ENCODE data around the gene PPEF2.
A peak's percentile ranks its signal among the peaks of the same experiment; 100 is the strongest.
"Not testable (repeated sequence)": the region's sequence is repeated elsewhere in the genome, so short reads cannot be mapped to it uniquely, and the experiment has no call there.

PPEF2 gene

GRCh38 chr4:75902352-75902751 is at the start of gene PPEF2:
Gene PPEF2 (minus strand): TSS chr4:75902452. CDS start chr4:75896325, 6,127 bp downstream.
- no peaks in the 10 kb centered on the region for H3K4me1 ChIP-seq (ENCODE audit: control insufficient read depth, insufficient read depth, low read length)
- H3K36me3 ChIP-seq (ENCODE audit: control insufficient read depth, insufficient read depth, low read length, severe bottlenecking): no peaks in the 10 kb centered on the region
- DNase-seq (ENCODE audit: low read depth): no peak
- H3K27me3 ChIP-seq (replicated peaks; ENCODE audit: control insufficient read depth, insufficient read depth, low read length): peaks cover 14% of the 10 kb centered on the region
- no peak within 1 kb of the TSS for H3K9ac ChIP-seq (ENCODE audit: low read length)
- no peaks in the 10 kb centered on the region for H3K9me3 ChIP-seq (ENCODE audit: control insufficient read depth, low read length)
- no peak within 1 kb of the TSS for H3K4me3 ChIP-seq (ENCODE audit: low read length)

- no peaks in the 10 kb centered on the region for H3K4me1 ChIP-seq (ENCODE audit: control insufficient read depth, insufficient read depth, low read length)
- no peak overlapping the region for H3K4me3 ChIP-seq (ENCODE audit: low read length)
- no peak overlapping the region for H3K9ac ChIP-seq (ENCODE audit: low read length)
- DNase-seq (ENCODE audit: low read depth): peak; percentile 91
- no peaks in the 10 kb centered on the region for H3K27me3 ChIP-seq (replicated peaks; ENCODE audit: control insufficient read depth, insufficient read depth, low read length)
- H3K9me3 ChIP-seq (ENCODE audit: control insufficient read depth, low read length): no peaks in the 10 kb centered on the region
- H3K36me3 ChIP-seq (ENCODE audit: control insufficient read depth, insufficient read depth, low read length, severe bottlenecking): peaks cover 86% of the 10 kb centered on the region
Measured at GRCh38 chr4:75950213-75950815, 48.1 kb upstream of the PPEF2 start.

GRCh38 chr4:75948822-75949444 is 46.7 kb upstream of the PPEF2 start:
- no peak for DNase-seq (ENCODE audit: low read depth)
- Histone ChIP-seq H3K9me3 (ENCODE audit: control insufficient read depth, low read length) (no peaks in the 10 kb centered on the region), H3K36me3 (ENCODE audit: control insufficient read depth, insufficient read depth, low read length, severe bottlenecking) (peaks cover 81% of the 10 kb centered on the region), H3K9ac (ENCODE audit: low read length) (no peak overlapping the region), H3K4me1 (ENCODE audit: control insufficient read depth, insufficient read depth, low read length) (no peaks in the 10 kb centered on the region), H3K4me3 (ENCODE audit: low read length) (no peak overlapping the region), H3K27me3 (replicated peaks; ENCODE audit: control insufficient read depth, insufficient read depth, low read length) (no peaks in the 10 kb centered on the region)

GRCh38 chr4:75940692-75941253 is 38.5 kb upstream of the PPEF2 start, which contains the start of gene NAAA:
Gene NAAA (minus strand): TSS chr4:75941013. CDS start chr4:75940949, 64 bp downstream.
- peak within 1 kb of the TSS; percentile 89 for H3K9ac ChIP-seq (ENCODE audit: low read length)
- peaks cover 8% of the 10 kb centered on the region for H3K36me3 ChIP-seq (ENCODE audit: control insufficient read depth, insufficient read depth, low read length, severe bottlenecking)
- no peaks in the 10 kb centered on the region for H3K27me3 ChIP-seq (replicated peaks; ENCODE audit: control insufficient read depth, insufficient read depth, low read length)
- peak; percentile 78 for DNase-seq (ENCODE audit: low read depth)
- no peaks in the 10 kb centered on the region for H3K9me3 ChIP-seq (ENCODE audit: control insufficient read depth, low read length)
- H3K4me1 ChIP-seq (ENCODE audit: control insufficient read depth, insufficient read depth, low read length): peaks cover 10% of the 10 kb centered on the region
- H3K4me3 ChIP-seq (ENCODE audit: low read length): peak within 1 kb of the TSS; percentile 89

GRCh38 chr4:75939890-75940691 is 37.8 kb upstream of the PPEF2 start:
- peaks cover 10% of the 10 kb centered on the region for H3K4me1 ChIP-seq (ENCODE audit: control insufficient read depth, insufficient read depth, low read length)
- peak overlapping the region; percentile 89 for H3K9ac ChIP-seq (ENCODE audit: low read length)
- peak; percentile 75 for DNase-seq (ENCODE audit: low read depth)
- peaks cover 5% of the 10 kb centered on the region for H3K36me3 ChIP-seq (ENCODE audit: control insufficient read depth, insufficient read depth, low read length, severe bottlenecking)
- peak overlapping the region; percentile 89 for H3K4me3 ChIP-seq (ENCODE audit: low read length)
- no peaks in the 10 kb centered on the region for H3K27me3 ChIP-seq (replicated peaks; ENCODE audit: control insufficient read depth, insufficient read depth, low read length)
- no peaks in the 10 kb centered on the region for H3K9me3 ChIP-seq (ENCODE audit: control insufficient read depth, low read length)

GRCh38 chr4:75935628-75936027 is 33.4 kb upstream of the PPEF2 start:
- DNase-seq (ENCODE audit: low read depth): no peak
- H3K9me3 ChIP-seq (ENCODE audit: control insufficient read depth, low read length): no peaks in the 10 kb centered on the region
- peaks cover 6% of the 10 kb centered on the region for H3K36me3 ChIP-seq (ENCODE audit: control insufficient read depth, insufficient read depth, low read length, severe bottlenecking)
- H3K4me1 ChIP-seq (ENCODE audit: control insufficient read depth, insufficient read depth, low read length): peaks cover 7% of the 10 kb centered on the region
- no peak overlapping the region for H3K4me3 ChIP-seq (ENCODE audit: low read length)
- H3K27me3 ChIP-seq (replicated peaks; ENCODE audit: control insufficient read depth, insufficient read depth, low read length): no peaks in the 10 kb centered on the region
- H3K9ac ChIP-seq (ENCODE audit: low read length): no peak overlapping the region

- no peak for DNase-seq (ENCODE audit: low read depth)
Measured at GRCh38 chr4:75930152-75930551, 27.9 kb upstream of the PPEF2 start.

GRCh38 chr4:75924916-75925315 is 22.7 kb upstream of the PPEF2 start:
- H3K36me3 ChIP-seq (ENCODE audit: control insufficient read depth, insufficient read depth, low read length, severe bottlenecking): peaks cover 41% of the 10 kb centered on the region
- H3K4me3 ChIP-seq (ENCODE audit: low read length); H3K27me3 ChIP-seq (replicated peaks; ENCODE audit: control insufficient read depth, insufficient read depth, low read length); DNase-seq (ENCODE audit: low read depth); H3K4me1 ChIP-seq (ENCODE audit: control insufficient read depth, insufficient read depth, low read length); H3K9me3 ChIP-seq (ENCODE audit: control insufficient read depth, low read length); H3K9ac ChIP-seq (ENCODE audit: low read length): not testable (repeated sequence)

More at GRCh38 chr4:75930152-75930551, 27.9 kb upstream of the PPEF2 start:
- H3K4me1 ChIP-seq (ENCODE audit: control insufficient read depth, insufficient read depth, low read length): no peaks in the 10 kb centered on the region
- H3K27me3 ChIP-seq (replicated peaks; ENCODE audit: control insufficient read depth, insufficient read depth, low read length): no peaks in the 10 kb centered on the region
- H3K9ac ChIP-seq (ENCODE audit: low read length): no peak overlapping the region
- H3K36me3 ChIP-seq (ENCODE audit: control insufficient read depth, insufficient read depth, low read length, severe bottlenecking): peaks cover 26% of the 10 kb centered on the region
- no peaks in the 10 kb centered on the region for H3K9me3 ChIP-seq (ENCODE audit: control insufficient read depth, low read length)
- no peak overlapping the region for H3K4me3 ChIP-seq (ENCODE audit: low read length)

GRCh38 chr4:75924309-75924827 is 22.1 kb upstream of the PPEF2 start:
- Histone ChIP-seq H3K4me1 (ENCODE audit: control insufficient read depth, insufficient read depth, low read length) (no peaks in the 10 kb centered on the region), H3K36me3 (ENCODE audit: control insufficient read depth, insufficient read depth, low read length, severe bottlenecking) (peaks cover 39% of the 10 kb centered on the region), H3K9me3 (ENCODE audit: control insufficient read depth, low read length) (no peaks in the 10 kb centered on the region), H3K9ac (ENCODE audit: low read length) (no peak overlapping the region), H3K27me3 (replicated peaks; ENCODE audit: control insufficient read depth, insufficient read depth, low read length) (no peaks in the 10 kb centered on the region), H3K4me3 (ENCODE audit: low read length) (no peak overlapping the region)
- DNase-seq (ENCODE audit: low read depth): no peak

GRCh38 chr4:75922588-75922987 is 20.3 kb upstream of the PPEF2 start:
- H3K27me3 ChIP-seq (replicated peaks; ENCODE audit: control insufficient read depth, insufficient read depth, low read length): no peaks in the 10 kb centered on the region
- H3K4me3 ChIP-seq (ENCODE audit: low read length): no peak overlapping the region
- no peak overlapping the region for H3K9ac ChIP-seq (ENCODE audit: low read length)
- no peaks in the 10 kb centered on the region for H3K9me3 ChIP-seq (ENCODE audit: control insufficient read depth, low read length)
- no peaks in the 10 kb centered on the region for H3K4me1 ChIP-seq (ENCODE audit: control insufficient read depth, insufficient read depth, low read length)
- H3K36me3 ChIP-seq (ENCODE audit: control insufficient read depth, insufficient read depth, low read length, severe bottlenecking): peaks cover 30% of the 10 kb centered on the region
- DNase-seq (ENCODE audit: low read depth): no peak

GRCh38 chr4:75921910-75922309 is 19.7 kb upstream of the PPEF2 start:
- Histone ChIP-seq H3K9ac (ENCODE audit: low read length) (no peak overlapping the region), H3K27me3 (replicated peaks; ENCODE audit: control insufficient read depth, insufficient read depth, low read length) (no peaks in the 10 kb centered on the region), H3K36me3 (ENCODE audit: control insufficient read depth, insufficient read depth, low read length, severe bottlenecking) (peaks cover 30% of the 10 kb centered on the region), H3K9me3 (ENCODE audit: control insufficient read depth, low read length) (no peaks in the 10 kb centered on the region), H3K4me1 (ENCODE audit: control insufficient read depth, insufficient read depth, low read length) (no peaks in the 10 kb centered on the region), H3K4me3 (ENCODE audit: low read length) (no peak overlapping the region)
- DNase-seq (ENCODE audit: low read depth): no peak
